HG02571 (cell line): ENCODE data around the gene TMEM87A.

ENCODE experiments used
- ATAC-seq: cut with Tn5 transposase; IDR thresholded peaks from one replicate; pipeline ENCODE4 v1.9.1; 2021; ENCODE audit warnings: mild to moderate bottlenecking, moderate library complexity; ENCODE audit not compliant: unreplicated experiment

Gene TMEM87A

DNA sequence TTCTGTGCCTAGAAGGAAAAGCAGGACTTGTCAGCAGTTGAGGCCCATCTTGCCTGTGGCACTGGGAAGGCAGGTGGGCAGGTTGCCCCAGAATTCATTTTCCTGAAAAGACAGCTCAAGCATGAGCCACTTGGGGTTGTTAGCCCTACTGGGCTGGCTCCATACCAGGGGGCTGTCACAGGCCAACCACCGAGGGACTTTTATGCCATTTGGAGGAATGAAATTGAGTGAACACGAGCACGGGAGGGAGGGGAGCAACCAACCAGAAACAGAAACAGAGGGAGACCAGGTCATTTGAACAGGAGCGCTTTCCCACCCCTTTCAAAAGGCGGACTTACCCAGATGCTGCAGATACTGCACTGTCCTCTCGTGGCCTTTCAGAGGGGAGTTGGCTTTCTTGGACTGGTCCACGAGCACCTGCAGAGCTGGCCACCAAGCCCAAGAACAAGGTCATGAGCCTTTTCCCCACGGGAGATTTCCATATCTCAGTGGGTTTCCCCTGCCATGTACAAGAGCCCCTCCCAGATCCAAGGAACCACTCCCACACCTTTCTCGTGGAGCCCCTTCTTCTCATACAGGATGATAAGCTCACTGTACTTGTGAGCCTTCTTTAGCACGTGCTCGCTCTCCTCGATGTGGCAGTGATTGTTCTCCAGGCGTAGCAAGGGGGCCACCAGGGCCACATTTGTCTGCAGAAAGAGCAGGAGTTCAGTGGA is 106.8 kb downstream of the TMEM87A start:
- ATAC-seq, result no peak

DNA sequence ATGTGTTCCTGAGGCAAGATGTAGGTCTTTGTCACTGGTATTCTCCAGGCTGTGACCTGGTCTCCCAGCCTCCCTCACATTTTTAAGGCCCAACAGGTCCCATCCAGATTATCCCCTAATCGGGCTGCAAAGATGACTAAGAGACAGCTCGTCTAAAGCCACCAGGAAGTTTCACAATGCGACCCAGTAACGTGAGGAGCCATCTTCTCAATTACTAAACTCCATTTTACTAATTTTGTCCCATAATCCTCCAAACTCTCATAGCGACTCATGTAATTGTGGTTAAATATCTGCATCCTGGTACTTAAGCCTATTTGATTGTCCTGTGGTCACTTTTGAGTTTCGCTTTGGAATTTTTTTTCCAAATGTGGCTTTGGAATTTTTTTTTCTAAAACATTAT is 108.1 kb downstream of the TMEM87A start:
- ATAC-seq, result no peak

DNA sequence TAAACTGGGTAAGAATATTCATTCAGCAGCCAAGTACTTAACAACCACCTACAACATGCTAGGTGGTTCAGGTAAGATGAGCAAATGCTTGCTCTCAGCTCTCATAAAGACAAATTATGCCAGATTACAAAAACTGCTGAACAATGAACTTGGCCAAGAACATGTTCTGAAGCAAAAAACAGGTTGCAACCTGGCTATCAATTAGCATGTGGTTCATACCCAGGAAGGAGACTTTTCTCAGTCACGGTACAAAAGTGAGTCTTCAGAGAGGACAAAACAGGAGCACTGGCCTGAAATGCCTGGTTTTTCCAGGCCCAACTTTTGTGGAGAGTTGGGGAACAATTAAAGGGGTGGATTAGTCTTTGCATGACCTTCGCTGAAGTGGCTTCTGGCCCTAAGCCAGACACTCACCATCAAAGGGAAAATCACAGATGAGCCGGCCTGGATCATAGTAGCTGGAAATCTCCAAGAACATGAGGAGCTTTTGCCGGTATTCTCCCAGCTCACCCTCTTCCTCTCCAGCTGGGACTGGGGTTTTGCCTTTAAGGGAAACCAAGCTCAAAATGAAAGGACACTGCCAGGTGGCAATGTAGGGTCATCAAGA is 109.2 kb downstream of the TMEM87A start:
- no peak for ATAC-seq

DNA sequence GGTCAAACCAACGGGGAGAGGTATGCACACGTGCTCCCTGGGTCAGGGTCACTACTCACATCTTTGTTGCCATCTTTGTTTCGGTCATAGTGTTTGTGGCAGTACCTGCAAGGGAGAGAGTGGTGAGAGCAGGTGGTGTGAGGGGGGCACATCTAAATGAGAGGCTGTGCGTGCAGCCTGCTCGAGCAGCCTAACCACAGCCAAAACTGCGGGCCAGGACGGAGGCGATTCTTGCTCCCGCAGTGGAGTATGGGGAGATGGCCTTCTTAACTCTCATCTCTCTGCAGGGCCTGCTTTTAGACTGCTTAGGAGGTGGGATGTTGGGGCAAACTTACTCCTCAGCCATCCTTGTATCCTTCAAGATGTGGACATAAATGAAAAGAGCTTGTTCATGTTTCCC is 109.9 kb downstream of the TMEM87A start:
- ATAC-seq, result no peak
